Measurements from ENCODE around the gene AFAP1. TPM values are rescaled to one million over a fixed set of nuclear protein-coding genes. Genes with fewer than 3 reads are reported as not detected.

AFAP1 gene
- total and polyA plus RNA-seq, 2 of the 8 experiments (the other 6 are each of a cell fraction or from before 2014, with no cell fraction given) = 3.6 to 18.2 TPM

GRCh38 chr4:7978907-7979651 is 39.4 kb upstream of the AFAP1 start:
- Histone ChIP-seq H4K91ac (replicated peaks; ENCODE audit: insufficient read length, low read length) (peak overlapping the region; percentile 45), H4K5ac (ENCODE audit: insufficient read length, low read depth, low read length) (no peak overlapping the region), H3K4me3 (ENCODE audit: extremely low read depth in 1 of 4, insufficient read depth in 2 of 4, low read depth in 3 of 4, low read length in 4 of 4) (no peak overlapping the region), H3K79me2 (ENCODE audit: control insufficient read depth in 1 of 2, insufficient read depth in 2 of 2, low read length in 2 of 2) (no peaks in the 10 kb centered on the region), H2AFZ (ENCODE audit: low read length) (peak overlapping the region; percentile 19; the same call in 1 of the 2 replicates), H3K4me1 (replicated peaks in 1 of 4; ENCODE audit: control insufficient read depth in 3 of 4, insufficient read depth in 4 of 4, low read length in 3 of 4) (peaks cover 3 to 18% (median 15%) of the 10 kb centered on the region in 4 experiments), H3K4me2 (ENCODE audit: insufficient read depth in 1 of 2, low read depth in 2 of 2, low read length in 2 of 2) (no peak overlapping the region), H2AK5ac (ENCODE audit: low read depth, low read length) (no peak overlapping the region), H3K14ac (ENCODE audit: insufficient read length) (no peak overlapping the region), H2BK120ac (replicated peaks; ENCODE audit: low read depth, low read length) (peak overlapping the region; percentile 52), H3K56ac (replicated peaks; ENCODE audit: insufficient read length, low read depth, low read length) (no peak overlapping the region), H3K23ac (ENCODE audit: insufficient read length) (no peak overlapping the region), H3K36me3 (ENCODE audit: control insufficient read depth in 2 of 4, insufficient read depth in 4 of 4, low read length in 3 of 4) (no peaks in the 10 kb centered on the region), H2BK20ac (ENCODE audit: low read length) (peak overlapping the region; percentile 95), H3K23me2 (ENCODE audit: low read depth, low read length) (peaks cover 10% of the 10 kb centered on the region), H3K4ac (replicated peaks; ENCODE audit: insufficient read length, low read depth, low read length) (peak overlapping the region; percentile 70), H2BK5ac (ENCODE audit: low read depth, low read length) (peak overlapping the region; percentile 98; the same call in 1 of the 2 replicates), H3K9ac (replicated peaks in 1 of 4; ENCODE audit: extremely low read depth in 1 of 4, low read depth in 3 of 4, low read length in 3 of 4) (no peak overlapping the region), H3K18ac (ENCODE audit: extremely low read depth, low read length) (peak overlapping the region; percentile 91), H3K79me1 (ENCODE audit: low read depth, low read length) (no peaks in the 10 kb centered on the region), H2BK15ac (ENCODE audit: low read length) (peak overlapping the region; percentile 66; the same call in 1 of the 2 replicates), H2BK12ac (ENCODE audit: low read depth, low read length) (peak overlapping the region; percentile 99; the same call in 1 of the 2 replicates), H4K20me1 (replicated peaks in 1 of 2; ENCODE audit: control insufficient read depth in 1 of 2, insufficient read depth in 2 of 2, low read length in 2 of 2) (no peaks in the 10 kb centered on the region), H3K9me3 (ENCODE audit: insufficient read depth in 2 of 2, low read depth in 1 of 2, low read length in 1 of 2) (no peaks in the 10 kb centered on the region), H3K27me3 (replicated peaks in 1 of 4; ENCODE audit: control insufficient read depth in 3 of 4, extremely low read depth in 1 of 4, insufficient read depth in 3 of 4, low read length in 3 of 4) (no peaks in the 10 kb centered on the region), H4K8ac (ENCODE audit: extremely low read depth, insufficient read depth, low read length) (0 out of 2 replicates have a peak overlapping the region, but pooled peaks have one; percentile 54), H3K27ac (ENCODE audit: low read depth, low read length) (peak overlapping the region; percentile 26)
- DNase-seq (ENCODE audit: low read depth in 1 of 2, low spot score in 2 of 2) (peak in 1 of 2 experiments; percentile 50), FAIRE-seq (no peak)
- CTCF ChIA-PET (ENCODE audit: partially characterized antibody) = interaction anchor here (0.8 to 3.3 kb wide), 16 partner anchors 8 to 217 kb away, joined by 3 to 16 read pairs (median 4); no protein-coding TSS in a partner anchor
- WGBS, 2 experiments (ENCODE audit: extremely low coverage in 1 of 2, insufficient coverage in 1 of 2, insufficient read length in 1 of 2, insufficient replicate concordance in 2 of 2, low coverage in 1 of 2, low lambda C conversion rate in 2 of 2, missing lambda C conversion rate in 1 of 2) = 77% methylated on average over 17 of the region's 17 CpGs; no CpG with 5 or more reads in 1 of the 2 experiments
- POLR2A ChIA-PET (ENCODE audit: partially characterized antibody) = interaction anchor here (0.7 to 1.7 kb wide), 6 partner anchors 7 to 49 kb away, joined by 3 to 4 read pairs (median 3); partner anchors contain the start of gene AFAP1
- no peak for TF ChIP-seq EGR1 (IDR thresholded peaks at IDR 0.05; ENCODE audit: borderline replicate concordance, low read depth, low read length)
- TF ChIP-seq SIRT6 (IDR thresholded peaks at IDR 0.05; ENCODE audit: low read length) = no peak
- TF ChIP-seq JUN (IDR thresholded peaks at IDR 0.05; ENCODE audit: low read depth, low read length) = no peak
- no peak for TF ChIP-seq RBBP5 (IDR thresholded peaks at IDR 0.05; ENCODE audit: borderline replicate concordance, low read depth, low read length)
- TF ChIP-seq, protein P1, sequence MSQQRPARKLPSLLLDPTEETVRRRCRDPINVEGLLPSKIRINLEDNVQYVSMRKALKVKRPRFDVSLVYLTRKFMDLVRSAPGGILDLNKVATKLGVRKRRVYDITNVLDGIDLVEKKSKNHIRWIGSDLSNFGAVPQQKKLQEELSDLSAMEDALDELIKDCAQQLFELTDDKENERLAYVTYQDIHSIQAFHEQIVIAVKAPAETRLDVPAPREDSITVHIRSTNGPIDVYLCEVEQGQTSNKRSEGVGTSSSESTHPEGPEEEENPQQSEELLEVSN (IDR thresholded peaks at IDR 0.05) = peak; percentile 52
- no peak for TF ChIP-seq NANOG (IDR thresholded peaks at IDR 0.05; ENCODE audit: insufficient read depth, low read depth, low read length, poor library complexity, severe bottlenecking)
- TF ChIP-seq, protein P2, sequence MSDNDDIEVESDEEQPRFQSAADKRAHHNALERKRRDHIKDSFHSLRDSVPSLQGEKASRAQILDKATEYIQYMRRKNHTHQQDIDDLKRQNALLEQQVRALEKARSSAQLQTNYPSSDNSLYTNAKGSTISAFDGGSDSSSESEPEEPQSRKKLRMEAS (IDR thresholded peaks at IDR 0.05) = 0 out of 2 replicates have a peak, but pooled peaks have one; percentile 32
- no peak for TF ChIP-seq KDM4A (IDR thresholded peaks at IDR 0.05; ENCODE audit: low read depth, low read length, severe bottlenecking)
- TF ChIP-seq, protein P3, sequence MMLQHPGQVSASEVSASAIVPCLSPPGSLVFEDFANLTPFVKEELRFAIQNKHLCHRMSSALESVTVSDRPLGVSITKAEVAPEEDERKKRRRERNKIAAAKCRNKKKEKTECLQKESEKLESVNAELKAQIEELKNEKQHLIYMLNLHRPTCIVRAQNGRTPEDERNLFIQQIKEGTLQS (IDR thresholded peaks at IDR 0.05; ENCODE audit: insufficient read depth, low read depth, low read length) = no peak
- TF ChIP-seq HDAC6 (IDR thresholded peaks at IDR 0.05; ENCODE audit: low read depth, low read length) = no peak

Data from H1 (cell line).